MCF 10A (cell line): ENCODE measurements around the gene COX19. TPM values are rescaled to one million over a fixed set of nuclear protein-coding genes. Genes with fewer than 3 reads are reported as not detected.

Experiments used
- BruUV-seq: library from RNA; stranded (reverse); fragments of 400-500 nt; replicated peaks from 2 replicates; lab custom pipeline; 2021; lab: Mats Ljungman, UMichigan
- CTCF ChIA-PET: fragments of 300-600 bp; sonication (Branson Sonifier 250); formaldehyde crosslinking; extraction: SDS; loops from one replicate; lab custom pipeline; 2021; ENCODE audit warnings: antibody characterized with exemption, inconsistent platforms; lab: Yijun Ruan, JAX
- POLR2A ChIA-PET: fragments of 300-600, 350-650 bp; sonication (Branson Sonifier 250); formaldehyde crosslinking; extraction: SDS; loops from one replicate; lab custom pipeline; 2020; ENCODE audit warnings: antibody characterized with exemption, inconsistent platforms; lab: Yijun Ruan, JAX
- DNase-seq: peaks from one replicate; pipeline ENCODE4 v3.0.0-alpha.2; 2018; ENCODE audit not compliant: unreplicated experiment
- H3K27ac Mint-ChIP-seq: one replicate; pipeline ENCODE4 v1.8.0; 2022; ENCODE audit warnings: mild to moderate bottlenecking, low read depth, mixed read lengths; ENCODE audit not compliant: unreplicated experiment
- H3K27me3 Mint-ChIP-seq: one replicate; pipeline ENCODE4 v1.8.0; 2022; ENCODE audit warnings: mixed read lengths; ENCODE audit not compliant: insufficient read depth, unreplicated experiment
- H3K36me3 Mint-ChIP-seq: one replicate; pipeline ENCODE4 v1.8.0; 2022; ENCODE audit warnings: mild to moderate bottlenecking, moderate library complexity, mixed read lengths; ENCODE audit not compliant: insufficient read depth, unreplicated experiment
- H3K4me1 Mint-ChIP-seq: one replicate; pipeline ENCODE4 v1.8.0; 2022; ENCODE audit warnings: mixed read lengths; ENCODE audit not compliant: insufficient read depth, unreplicated experiment
- H3K4me3 Mint-ChIP-seq: one replicate; pipeline ENCODE4 v1.8.0; 2022; ENCODE audit warnings: mild to moderate bottlenecking, moderate library complexity, mixed read lengths; ENCODE audit not compliant: unreplicated experiment
- H3K9me3 Mint-ChIP-seq: one replicate; pipeline ENCODE4 v1.8.0; 2022; ENCODE audit warnings: mixed read lengths; ENCODE audit not compliant: unreplicated experiment
- intact Hi-C: fragments of 100-400 bp; cut with micrococcal nuclease; formaldehyde crosslinking; loops from 2 replicates; pipeline ENCODE4 v1.14.1; 2022
- total RNA-seq: library from RNA; stranded (reverse); gene quantifications from 2 replicates; pipeline ENCODE4 v1.2.3, GENCODE V29; 2022
- TF ChIP-seq, protein P1 (sequence below): fragments of 200-600 bp; IDR thresholded peaks from one replicate; pipeline ENCODE4 v1.8.0; 2022; ENCODE audit warnings: antibody characterized with exemption, mild to moderate bottlenecking; ENCODE audit not compliant: unreplicated experiment

Gene COX19
- total RNA-seq, 1 experiment from 2014 or later = 16.5 TPM

DNA sequence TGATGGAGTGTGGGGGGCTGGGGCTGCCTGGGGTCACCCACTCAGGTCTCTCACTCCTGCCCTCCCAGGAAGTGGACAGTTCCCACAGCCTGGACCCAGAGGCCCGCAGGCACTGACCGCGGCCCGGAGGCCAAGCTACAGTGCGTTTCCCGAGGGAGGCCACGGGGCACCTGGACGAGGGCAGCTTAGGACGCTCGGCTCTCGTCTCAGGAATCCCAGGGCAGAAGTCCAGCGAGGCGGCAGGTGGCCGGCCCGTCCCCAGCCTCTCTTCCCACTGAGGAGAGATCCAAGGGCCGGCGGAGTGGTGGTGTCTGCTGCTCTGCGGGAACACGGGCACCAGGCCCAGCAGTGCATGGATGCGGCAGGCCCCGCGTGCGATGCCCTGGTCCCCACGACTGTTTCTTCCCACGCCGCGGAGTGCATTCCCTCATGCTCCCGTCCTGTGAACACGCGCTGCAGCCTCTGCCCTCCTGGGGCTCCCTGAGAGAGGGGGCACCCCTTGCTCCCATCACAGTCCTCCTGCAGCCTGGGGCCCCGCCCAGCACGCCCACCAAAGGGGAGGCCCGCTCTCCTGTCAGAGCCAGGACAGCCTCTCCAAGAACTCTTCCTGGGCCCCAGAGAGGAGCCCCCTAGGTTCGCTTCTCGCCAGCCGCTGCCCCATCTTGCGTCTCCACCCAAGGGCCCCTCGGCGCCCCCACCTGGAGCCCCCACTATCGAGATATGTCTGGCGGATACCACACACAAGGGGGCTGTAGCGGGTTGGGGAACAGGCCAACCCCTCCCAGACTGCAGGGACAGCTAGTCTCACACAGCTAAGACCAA, 44.7 kb upstream of the COX19 start:
- intact Hi-C loops = no loop called here
- Mint-ChIP-seq H3K36me3 (peaks cover 29% of the 10 kb centered on the region), H3K4me3 (no peak overlapping the region), H3K4me1 (no peaks in the 10 kb centered on the region), H3K27ac (no peak overlapping the region), H3K9me3 (no peaks in the 10 kb centered on the region), H3K27me3 (no peaks in the 10 kb centered on the region)
- no peak for DNase-seq
- CTCF ChIA-PET = no interaction called here
- no TSS peak for BruUV-seq
- POLR2A ChIA-PET = no interaction called here
- TF ChIP-seq, protein P1, sequence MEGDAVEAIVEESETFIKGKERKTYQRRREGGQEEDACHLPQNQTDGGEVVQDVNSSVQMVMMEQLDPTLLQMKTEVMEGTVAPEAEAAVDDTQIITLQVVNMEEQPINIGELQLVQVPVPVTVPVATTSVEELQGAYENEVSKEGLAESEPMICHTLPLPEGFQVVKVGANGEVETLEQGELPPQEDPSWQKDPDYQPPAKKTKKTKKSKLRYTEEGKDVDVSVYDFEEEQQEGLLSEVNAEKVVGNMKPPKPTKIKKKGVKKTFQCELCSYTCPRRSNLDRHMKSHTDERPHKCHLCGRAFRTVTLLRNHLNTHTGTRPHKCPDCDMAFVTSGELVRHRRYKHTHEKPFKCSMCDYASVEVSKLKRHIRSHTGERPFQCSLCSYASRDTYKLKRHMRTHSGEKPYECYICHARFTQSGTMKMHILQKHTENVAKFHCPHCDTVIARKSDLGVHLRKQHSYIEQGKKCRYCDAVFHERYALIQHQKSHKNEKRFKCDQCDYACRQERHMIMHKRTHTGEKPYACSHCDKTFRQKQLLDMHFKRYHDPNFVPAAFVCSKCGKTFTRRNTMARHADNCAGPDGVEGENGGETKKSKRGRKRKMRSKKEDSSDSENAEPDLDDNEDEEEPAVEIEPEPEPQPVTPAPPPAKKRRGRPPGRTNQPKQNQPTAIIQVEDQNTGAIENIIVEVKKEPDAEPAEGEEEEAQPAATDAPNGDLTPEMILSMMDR = no peak

DNA sequence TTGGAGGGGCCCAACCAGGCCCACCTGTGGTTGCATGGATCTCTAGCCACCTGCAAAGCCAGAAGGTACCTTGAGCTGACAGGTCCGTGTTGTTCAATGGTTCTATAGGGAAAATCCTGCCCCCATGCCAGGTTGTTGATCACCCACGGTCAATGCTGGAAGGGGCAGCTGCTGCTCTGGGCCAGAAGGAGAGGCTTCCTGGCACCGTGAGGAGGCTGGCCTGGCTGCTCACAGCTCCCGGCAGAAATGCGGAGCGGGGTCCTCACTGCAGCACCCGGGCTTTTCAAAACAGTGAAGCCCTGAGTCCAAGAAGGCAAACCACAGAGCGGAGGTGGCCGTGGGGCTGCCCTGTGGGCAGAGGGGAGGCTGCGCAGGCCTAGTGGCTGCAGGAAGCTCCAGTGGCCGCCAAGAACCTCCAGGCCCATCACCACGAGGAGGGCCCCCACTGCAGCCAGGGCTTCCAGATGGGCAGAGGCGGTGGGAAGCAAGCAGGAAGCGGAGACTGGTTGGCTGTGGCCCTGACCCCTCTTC, 44.0 kb upstream of the COX19 start:
- TF ChIP-seq, protein P1 = no peak
- Mint-ChIP-seq H3K4me1 (no peaks in the 10 kb centered on the region), H3K27ac (no peak overlapping the region), H3K9me3 (no peaks in the 10 kb centered on the region), H3K27me3 (no peaks in the 10 kb centered on the region), H3K36me3 (peaks cover 25% of the 10 kb centered on the region), H3K4me3 (no peak overlapping the region)
- intact Hi-C loops = no loop called here
- BruUV-seq = no TSS peak
- CTCF ChIA-PET = interaction anchor here (1.8 kb wide), 1 partner anchor 26 kb away, joined by 8 read pairs; no protein-coding TSS in a partner anchor
- POLR2A ChIA-PET = interaction anchor here (1.1 kb wide), 1 partner anchor 10 kb away, joined by 4 read pairs; no protein-coding TSS in a partner anchor
- DNase-seq = no peak

DNA sequence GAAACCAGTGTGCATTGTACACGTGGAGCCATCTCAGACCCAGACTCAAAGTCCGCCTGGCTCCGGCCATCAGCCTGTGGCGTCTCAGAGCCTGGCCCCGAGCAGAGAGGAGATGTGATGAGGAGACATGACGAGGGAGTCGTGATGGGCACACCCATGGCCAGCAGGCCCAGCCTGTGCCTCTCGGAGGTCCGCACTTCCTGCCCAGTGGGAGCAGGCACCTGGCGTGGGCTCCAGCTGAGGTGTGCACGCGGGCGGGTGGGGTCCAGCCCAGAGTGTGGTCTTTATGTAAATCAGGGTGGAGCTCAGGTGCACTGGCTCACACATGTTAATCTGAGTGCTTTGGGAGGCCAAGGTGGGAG, 43.0 kb upstream of the COX19 start:
- ChIA-PET POLR2A (interaction anchor here (1.1 kb wide), 1 partner anchor 11 kb away, joined by 4 read pairs; no protein-coding TSS in a partner anchor), CTCF (interaction anchor here (0.6 to 2.0 kb wide), 4 partner anchors 25 to 700 kb away, joined by 3 to 9 read pairs (median 6); no protein-coding TSS in a partner anchor)
- intact Hi-C loops = no loop called here
- Mint-ChIP-seq H3K27ac (no peak overlapping the region), H3K4me1 (no peaks in the 10 kb centered on the region), H3K27me3 (no peaks in the 10 kb centered on the region), H3K9me3 (no peaks in the 10 kb centered on the region), H3K36me3 (peaks cover 20% of the 10 kb centered on the region), H3K4me3 (no peak overlapping the region)
- no TSS peak for BruUV-seq
- DNase-seq = no peak
- TF ChIP-seq, protein P1 = no peak

DNA sequence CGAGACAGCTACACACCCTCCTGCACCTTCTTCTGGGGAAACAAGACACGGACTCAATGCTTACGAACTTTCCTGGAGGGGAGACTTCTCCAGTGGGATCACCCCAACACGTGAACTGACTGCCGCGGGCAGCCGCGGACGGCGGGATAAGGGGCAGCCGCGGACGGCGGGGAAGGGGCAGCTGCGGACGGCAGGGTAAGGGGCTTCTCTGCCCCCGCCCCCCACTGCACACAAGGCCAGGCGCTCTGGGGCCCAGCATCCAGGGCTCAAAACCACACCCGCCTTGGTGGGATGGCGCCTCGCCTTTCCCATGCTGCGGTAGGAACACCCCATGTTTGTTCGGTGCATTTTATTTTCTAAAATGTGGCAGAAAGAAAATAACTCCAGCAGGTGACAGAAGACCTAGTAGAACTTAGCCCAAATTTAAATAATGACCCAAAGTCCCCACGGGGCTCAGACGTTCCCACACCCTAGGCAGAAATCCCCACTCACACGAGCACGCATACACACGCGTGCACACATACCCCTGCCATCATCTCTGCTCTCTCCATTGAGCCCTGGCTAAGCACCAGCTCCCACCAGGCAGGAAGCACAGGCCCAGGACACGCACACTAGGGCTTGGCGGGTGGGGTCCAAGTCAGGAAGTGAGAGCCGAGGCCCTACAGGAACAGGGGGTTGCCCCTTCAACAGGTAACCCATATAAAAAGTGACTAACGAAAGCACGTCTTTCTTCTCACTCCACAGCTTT, 42.4 kb upstream of the COX19 start:
- TF ChIP-seq, protein P1 = no peak
- BruUV-seq = no TSS peak
- Mint-ChIP-seq H3K27me3 (no peaks in the 10 kb centered on the region), H3K9me3 (no peaks in the 10 kb centered on the region), H3K36me3 (peaks cover 15% of the 10 kb centered on the region), H3K27ac (no peak overlapping the region), H3K4me3 (no peak overlapping the region), H3K4me1 (no peaks in the 10 kb centered on the region)
- POLR2A ChIA-PET = no interaction called here
- CTCF ChIA-PET = interaction anchor here (0.6 to 2.0 kb wide), 4 partner anchors 24 to 66 kb away, joined by 3 to 9 read pairs (median 6); no protein-coding TSS in a partner anchor
- intact Hi-C loops = no loop called here
- DNase-seq = no peak
